Bone marrow (tissue), 2 donors: ENCODE results near the gene PLA2G2E.
A peak's percentile ranks its signal among the peaks of the same experiment; 100 is the strongest.
"Not testable (repeated sequence)": the region's sequence is repeated elsewhere in the genome, so short reads cannot be mapped to it uniquely, and the experiment has no call there.

Experiments
- DNase-seq, 2 donors: peaks; one replicate each; lab custom pipeline; 2025; lab: John Stamatoyannopoulos, UW

The PLA2G2E gene

DNA sequence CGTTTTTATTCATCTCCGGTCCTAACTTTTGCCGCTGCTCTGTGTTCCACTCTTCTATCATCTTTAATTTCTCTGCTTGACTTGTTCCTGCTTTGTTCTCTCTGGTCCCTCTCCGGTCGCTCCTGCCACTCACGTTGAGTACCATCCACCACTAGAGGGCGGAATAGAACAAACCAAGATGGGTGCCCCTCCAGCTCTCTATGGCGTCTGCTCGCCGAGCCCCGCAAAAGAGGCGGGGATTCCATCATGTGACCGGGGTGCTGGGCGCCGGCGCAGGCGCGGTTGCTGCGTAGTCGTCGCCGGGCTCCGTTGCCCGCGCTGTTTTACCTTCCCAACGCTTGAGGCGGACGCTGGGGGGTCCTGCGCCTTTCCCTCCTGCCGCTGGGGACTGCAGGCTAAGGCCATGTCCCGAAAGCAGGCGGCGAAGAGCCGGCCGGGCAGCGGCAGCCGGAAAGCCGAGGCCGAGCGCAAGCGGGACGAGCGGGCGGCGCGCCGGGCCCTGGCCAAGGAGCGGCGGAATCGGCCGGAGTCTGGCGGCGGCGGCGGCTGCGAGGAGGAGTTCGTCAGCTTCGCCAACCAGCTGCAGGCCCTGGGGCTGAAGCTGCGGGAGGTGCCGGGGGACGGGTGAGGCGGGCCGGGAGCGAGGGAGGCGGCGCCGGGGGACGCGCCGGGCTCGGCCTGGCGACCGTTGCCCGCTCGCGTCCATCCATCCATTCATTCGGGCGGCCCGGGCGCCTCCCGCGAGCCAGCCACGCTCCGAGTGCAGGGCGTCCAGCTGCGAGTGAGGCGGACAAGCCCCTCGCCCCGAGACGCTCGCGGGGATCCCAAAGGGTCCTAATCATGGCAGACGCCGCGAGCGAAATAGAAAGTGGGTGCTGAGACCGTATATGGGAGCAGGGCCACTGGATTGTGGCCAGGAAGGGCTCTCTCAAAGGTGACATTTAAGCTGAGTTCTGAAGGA, 41.0 kb downstream of the PLA2G2E start, which contains the start of gene OTUD3:
Gene OTUD3, plus strand, starts transcription at position 285 of the 961 bp plus-strand sequence. Its CDS starts 119 bp downstream, at position 404.
- peak; percentile 80 to 98 for DNase-seq

DNA sequence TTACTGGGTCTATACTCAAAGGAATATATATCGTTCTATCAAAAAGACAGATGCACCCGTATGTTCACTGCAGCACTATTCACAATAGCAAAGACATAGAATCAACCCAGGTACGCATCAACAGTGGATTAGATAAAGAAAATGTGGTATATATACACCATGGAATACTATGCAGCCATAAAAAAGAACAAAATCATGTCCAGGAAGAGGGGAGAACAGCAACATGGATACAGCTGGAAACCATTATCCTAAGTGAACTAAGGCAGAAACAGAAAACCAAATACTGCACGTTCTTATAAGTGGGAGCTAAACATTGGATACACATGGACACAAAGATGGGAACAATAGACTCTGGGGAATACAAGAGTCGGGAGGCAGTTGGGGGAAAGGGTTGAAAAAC, 42.6 kb downstream of the PLA2G2E start:
- not testable (repeated sequence) for DNase-seq

DNA sequence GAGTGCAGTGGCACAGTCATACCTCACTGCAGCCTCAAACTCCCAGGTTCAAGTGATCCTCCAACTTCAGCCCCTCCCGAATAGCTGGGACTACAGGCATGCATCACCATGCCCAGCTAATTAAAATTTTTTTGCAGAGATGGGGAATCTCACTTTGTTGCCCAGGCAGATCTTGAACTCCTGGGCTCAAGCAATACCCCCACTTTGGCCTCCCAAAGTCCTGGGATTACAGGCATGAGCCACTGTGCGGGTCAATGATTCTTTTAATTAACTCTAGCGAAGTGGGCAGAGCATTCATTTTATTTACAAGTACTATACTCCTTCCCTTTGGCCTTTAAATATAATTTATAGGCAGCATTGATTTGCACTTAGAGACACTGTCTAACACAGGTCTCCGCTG, 43.8 kb downstream of the PLA2G2E start:
- no peak for DNase-seq

DNA sequence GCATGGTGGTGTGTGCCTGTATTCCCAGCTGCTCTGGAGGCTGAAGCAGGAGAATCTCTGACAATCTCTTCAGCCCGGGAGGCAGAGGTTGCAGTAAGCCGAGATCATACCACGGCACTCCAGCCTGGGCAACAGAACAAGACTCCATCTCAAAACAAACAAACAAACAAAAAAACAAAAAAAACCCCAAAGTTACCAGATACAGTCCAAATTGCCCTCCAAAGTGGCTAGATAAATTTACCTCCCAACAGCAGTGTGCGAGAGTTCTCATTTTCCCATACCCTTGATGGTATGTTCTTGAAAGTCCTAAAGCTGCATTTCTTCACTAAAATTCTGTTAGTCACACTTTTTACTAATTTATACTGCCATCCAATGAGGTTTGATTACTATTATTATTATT, 44.2 kb downstream of the PLA2G2E start:
- DNase-seq: no peak

DNA sequence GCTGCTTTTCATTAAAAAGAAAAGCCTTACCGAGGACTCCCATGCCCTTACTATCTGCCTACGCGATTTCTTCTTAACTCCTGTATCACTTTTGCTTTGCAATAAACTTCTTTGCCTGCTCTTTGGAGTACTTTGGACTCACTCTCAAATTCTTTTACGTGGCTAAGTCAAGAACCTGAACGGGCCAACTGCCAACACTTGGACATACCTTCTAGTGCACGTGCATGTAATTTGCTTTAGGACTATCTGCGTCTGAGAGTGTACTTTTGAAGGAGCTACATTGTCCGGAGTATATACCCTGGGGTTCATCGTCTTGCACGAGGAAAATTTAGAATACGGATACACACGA, 44.8 kb downstream of the PLA2G2E start:
- DNase-seq: no peak

DNA sequence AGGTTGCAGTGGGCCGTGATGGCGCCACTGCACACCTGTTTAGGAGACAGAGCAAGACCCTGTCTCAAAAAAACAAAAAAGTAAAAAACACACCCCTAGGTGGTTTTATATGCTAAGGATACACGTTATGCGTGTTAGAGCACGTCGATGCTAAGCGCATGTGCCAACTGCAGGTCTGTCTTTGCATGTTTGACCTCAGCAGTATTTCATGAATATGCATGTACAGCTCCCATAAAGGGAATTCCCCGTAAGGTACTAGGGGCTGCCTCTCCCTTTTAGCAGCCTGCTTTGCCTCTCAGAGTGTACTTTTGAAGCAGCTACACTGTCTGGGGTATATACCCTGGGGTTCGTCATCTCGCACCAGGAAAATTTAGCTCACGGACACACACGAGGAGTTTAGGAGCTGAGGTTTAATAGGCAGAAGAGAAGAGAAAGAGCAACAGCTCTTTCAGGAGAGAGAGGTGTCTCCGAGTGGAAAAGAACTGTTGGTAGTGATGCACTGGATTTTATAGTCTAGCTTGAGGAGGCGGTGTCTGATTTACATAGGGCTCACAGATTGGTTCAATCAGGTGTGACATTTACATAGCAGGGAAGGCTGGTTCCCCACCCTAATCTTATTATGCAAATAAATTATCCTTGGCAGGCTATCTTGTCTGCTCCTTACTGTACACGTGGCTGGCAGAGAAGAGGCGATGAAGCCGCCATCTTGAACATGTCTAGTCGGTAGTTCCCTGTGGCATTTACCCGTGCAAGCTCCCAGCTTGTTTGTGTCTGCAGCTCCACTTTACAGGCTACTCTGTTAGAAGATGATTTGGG, 45.4 kb downstream of the PLA2G2E start:
- DNase-seq: no peak

DNA sequence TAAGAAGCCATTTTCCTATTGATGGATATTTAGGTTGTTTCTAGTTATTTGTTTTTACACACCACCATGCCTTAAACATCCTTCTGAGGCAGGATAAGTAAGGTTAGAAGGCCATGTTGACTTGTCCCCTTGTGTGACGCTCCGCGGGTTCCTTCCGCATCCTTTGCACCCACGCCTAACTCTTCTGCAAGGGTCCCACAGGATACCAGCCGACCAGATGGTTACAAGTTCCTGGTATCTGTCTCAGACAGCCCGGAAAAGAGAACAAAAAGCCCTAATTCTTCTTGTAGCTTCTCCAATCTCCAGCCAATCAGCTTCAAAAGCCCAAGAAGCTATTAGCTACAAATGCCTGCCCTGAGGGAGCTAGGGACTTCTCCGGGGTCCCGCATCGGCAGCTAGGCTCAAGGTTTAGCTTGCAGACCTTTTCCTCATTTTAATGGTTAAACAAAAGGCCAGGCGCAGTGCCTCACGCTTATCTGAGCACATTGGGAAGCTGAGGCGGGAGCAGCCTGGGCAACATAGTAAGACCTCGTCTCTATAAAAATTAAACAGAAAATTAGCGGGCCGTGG, 46.2 kb downstream of the PLA2G2E start:
- no peak for DNase-seq

DNA sequence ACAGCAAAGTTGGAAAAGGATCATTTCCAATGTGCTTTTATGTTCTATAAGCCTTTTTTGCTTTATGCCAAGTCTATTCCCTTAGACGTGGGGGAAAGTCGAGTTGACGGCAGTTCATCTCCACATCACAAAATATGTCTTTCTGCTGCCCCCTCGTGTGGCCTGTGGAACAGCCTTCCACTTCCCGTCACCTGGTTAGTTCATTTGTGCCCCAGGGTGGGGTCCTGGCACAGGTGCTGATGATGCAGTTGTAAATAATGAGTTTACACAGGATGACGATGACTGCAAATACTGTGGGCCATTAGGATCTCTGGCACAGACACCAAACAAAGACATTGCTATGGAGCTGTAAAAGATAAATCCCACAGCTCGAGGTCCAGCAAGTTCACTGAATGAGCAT, 51.2 kb downstream of the PLA2G2E start:
- DNase-seq: no peak
